ENCODE data around the gene H2BW2. TPM values are rescaled to one million over a fixed set of nuclear protein-coding genes. Genes with fewer than 3 reads are reported as not detected.

H2BW2 gene
- total and polyA plus RNA-seq, 9 of the 15 experiments (the other 6 are each of a cell fraction or from before 2014, with no cell fraction given) = not detected

GRCh38 chrX:104008831-104009230, 30.9 kb upstream of the H2BW2 start:
- Histone ChIP-seq H2AFZ (ENCODE audit: low read depth, low read length) (no peak overlapping the region), H3K4me1 (replicated peaks in 1 of 2; ENCODE audit: control insufficient read depth in 2 of 2, insufficient read depth in 2 of 2, low read length in 2 of 2) (peaks cover 0 to 4% of the 10 kb centered on the region in 2 experiments; a peak in 1 of 5 replicates), H3K9me1 (ENCODE audit: control insufficient read depth, insufficient read depth, low read length) (no peaks in the 10 kb centered on the region), H3K9me3 (replicated peaks; ENCODE audit: control insufficient read depth, insufficient read depth, low read depth, low read length) (no peaks in the 10 kb centered on the region), H3K36me3 (ENCODE audit: control insufficient read depth, insufficient read depth, low read length) (no peaks in the 10 kb centered on the region), H3K27me3 (ENCODE audit: control insufficient read depth in 2 of 2, insufficient read depth in 2 of 2, low read length in 2 of 2) (peaks cover 0 to 8% of the 10 kb centered on the region in 2 experiments; a peak in 2 of 5 replicates), H4K20me1 (replicated peaks; ENCODE audit: control insufficient read depth, insufficient read depth, low read length) (no peaks in the 10 kb centered on the region), H3K4me3 (no peak overlapping the region), H3K27ac (ENCODE audit: extremely low read depth, low read depth, low read length) (no peak overlapping the region), H3K79me2 (ENCODE audit: control insufficient read depth, insufficient read depth, low read length) (no peaks in the 10 kb centered on the region), H3K9ac (ENCODE audit: insufficient read depth in 1 of 2, low read depth in 2 of 2, low read length in 2 of 2) (no peak overlapping the region), H3K4me2 (ENCODE audit: insufficient read depth, low read length) (no peak overlapping the region)
- intact Hi-C loops (cut with micrococcal nuclease) = no loop called here
- TF ChIP-seq ZBTB8A (IDR thresholded peaks at IDR 0.05; ENCODE audit: partially characterized antibody) (no peak), CC2D1A (IDR thresholded peaks at IDR 0.05) (no peak), NKRF (IDR thresholded peaks at IDR 0.05; ENCODE audit: borderline replicate concordance) (no peak), HNRNPLL (IDR thresholded peaks at IDR 0.05; ENCODE audit: low read depth, low read length, poor library complexity, severe bottlenecking) (no peak), LCOR (CRISPR knock-in tag; IDR thresholded peaks at IDR 0.05) (no peak), PHTF2 (CRISPR knock-in tag; IDR thresholded peaks at IDR 0.05) (no peak), HDAC3 (IDR thresholded peaks at IDR 0.05; ENCODE audit: borderline replicate concordance, partially characterized antibody) (no peak)
- WGBS (ENCODE audit: insufficient coverage, low coverage, missing lambda C conversion rate) = 0% methylated on average over 5 of the region's 5 CpGs
- FAIRE-seq = no peak
- BruUV-seq (replicated peaks) = no TSS peak
- no peak for ATAC-seq
- ChIA-PET POLR2A (no interaction called here), CTCF (ENCODE audit: low intra/inter-chr PET ratio) (no interaction called here)
- DNase-seq (ENCODE audit: extremely low read depth in 1 of 4, low spot score in 3 of 4) = no peak
- in situ Hi-C loops (cut with MboI) = no loop called here

All from K562 (cell line).